ENCODE measurements around the gene DICER1. TPM values are rescaled to one million over a fixed set of nuclear protein-coding genes. Genes with fewer than 3 reads are reported as not detected.
A peak's percentile ranks its signal among the peaks of the same experiment; 100 is the strongest.

The DICER1 gene
- total RNA-seq, 1 experiment from 2014 or later = 27.7 TPM

DNA sequence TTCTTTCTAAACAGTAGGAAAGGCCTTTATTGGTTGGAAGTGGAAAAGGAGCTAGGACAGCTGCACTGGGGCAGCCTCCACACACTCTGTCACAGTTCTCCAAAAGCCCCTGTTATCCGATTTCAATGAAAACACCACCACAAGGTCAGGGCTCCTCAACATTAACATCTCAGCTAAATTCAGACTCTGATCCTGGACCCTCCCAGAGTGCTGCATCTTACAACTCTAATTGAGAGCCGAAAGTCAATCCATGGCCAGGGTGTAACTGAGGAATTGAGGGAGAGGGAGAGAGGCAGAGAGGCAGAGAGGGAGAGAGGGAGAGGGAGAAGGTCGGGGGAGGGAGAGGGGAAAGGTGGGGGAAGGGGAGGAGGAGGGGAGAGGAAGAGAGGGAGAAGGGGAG, 32.1 kb downstream of the DICER1 start:
- DNase-seq (ENCODE audit: low read depth) = no peak

DNA sequence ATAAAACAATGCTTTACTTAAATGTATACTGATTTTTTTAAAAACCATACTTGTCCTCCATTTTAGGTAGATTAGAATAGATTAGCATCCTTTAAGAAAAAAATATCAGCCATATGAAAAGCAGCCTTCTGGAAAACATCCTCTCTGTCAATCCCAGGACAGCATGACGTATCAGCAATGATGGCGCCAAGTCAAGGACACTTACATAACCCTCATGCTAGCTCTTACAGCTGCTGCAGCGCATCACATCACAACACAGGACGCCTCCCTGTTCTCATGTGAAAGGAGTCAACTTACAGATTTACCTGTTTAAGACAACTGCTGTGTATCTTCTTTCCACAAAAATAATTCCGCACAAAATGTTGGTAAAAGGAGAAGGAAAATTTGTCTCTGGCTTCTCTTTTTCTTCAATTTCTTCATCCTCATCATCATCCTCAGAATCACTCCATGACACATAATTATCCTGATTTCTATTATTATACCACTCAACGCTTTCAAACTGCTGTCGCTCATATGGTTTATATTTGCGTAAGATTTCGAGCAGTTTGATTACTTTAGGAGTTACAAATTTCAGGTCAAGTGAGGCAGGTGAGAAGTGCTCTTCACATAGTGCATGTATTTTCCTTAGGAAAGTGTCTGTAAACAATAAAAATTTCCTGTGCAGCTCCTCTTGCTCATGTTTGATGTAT, 33.3 kb downstream of the DICER1 start:
- DNase-seq (ENCODE audit: low read depth) = no peak

DNA sequence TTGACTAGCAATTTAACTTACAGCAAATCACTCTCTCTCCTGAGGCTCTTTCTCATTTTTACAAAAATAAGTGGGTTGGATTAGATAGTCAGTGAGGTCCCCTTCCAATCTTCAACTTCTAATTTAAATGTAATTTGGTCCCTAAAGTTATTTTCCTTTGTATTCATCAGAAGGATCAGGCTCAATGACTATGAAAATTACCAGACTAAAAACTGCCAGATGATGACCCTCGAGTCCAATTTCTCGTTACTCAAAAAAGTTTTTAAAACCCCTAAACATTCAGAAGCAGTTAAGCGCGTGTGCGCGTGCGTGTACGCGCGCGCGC, 34.7 kb downstream of the DICER1 start:
- no peak for DNase-seq (ENCODE audit: low read depth)

DNA sequence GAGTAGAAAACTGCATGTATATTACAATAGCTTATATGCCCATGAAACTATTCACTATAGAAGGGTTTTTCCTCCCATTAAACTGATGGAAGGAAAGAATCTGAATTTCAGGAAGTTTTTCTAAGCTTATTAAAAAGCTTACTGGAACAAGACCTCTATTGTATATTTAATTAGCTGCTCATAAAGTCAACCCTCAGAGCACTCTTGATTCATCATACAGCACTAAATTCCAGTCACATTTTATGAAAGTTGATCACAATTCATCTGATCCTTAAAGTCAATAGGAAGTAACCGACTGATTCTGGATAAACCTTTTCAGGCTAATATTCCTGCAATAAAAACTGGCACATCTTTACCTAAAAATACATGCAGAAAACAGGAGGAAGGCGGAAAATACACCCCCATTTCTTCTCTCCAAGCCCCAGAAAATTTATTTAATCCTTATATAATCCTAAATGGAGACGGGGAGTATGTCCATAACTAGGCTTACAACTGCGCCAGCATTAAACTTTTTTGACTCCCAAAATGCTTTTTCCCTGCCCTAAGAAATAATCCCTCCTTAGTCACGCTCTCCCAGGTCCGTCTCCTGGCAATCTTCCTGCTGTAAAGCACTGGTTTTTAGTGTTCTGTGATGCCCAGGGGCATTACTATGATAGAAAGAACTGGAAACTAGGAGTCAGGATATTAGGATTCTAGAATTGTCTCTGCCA, 35.3 kb downstream of the DICER1 start:
- DNase-seq (ENCODE audit: low read depth) = no peak

DNA sequence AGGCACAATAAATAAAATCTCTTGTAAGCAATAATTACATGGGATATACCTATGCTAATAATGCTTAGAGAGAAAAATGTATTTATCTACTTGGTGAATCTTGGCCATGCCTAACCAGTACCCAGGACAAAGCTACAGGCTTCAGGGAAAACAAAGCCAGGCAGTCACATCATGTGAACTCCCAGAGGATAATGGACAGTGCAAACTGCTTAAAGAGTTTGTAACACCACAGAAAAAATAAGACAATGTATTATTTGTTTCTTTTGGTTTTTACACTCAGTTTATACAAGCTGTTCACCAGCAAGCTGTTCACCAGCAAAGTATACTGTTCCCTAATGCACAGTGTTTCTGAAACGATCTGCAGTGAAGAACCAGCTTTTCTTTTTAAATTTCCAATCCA, 38.0 kb downstream of the DICER1 start:
- no peak for DNase-seq (ENCODE audit: low read depth)

DNA sequence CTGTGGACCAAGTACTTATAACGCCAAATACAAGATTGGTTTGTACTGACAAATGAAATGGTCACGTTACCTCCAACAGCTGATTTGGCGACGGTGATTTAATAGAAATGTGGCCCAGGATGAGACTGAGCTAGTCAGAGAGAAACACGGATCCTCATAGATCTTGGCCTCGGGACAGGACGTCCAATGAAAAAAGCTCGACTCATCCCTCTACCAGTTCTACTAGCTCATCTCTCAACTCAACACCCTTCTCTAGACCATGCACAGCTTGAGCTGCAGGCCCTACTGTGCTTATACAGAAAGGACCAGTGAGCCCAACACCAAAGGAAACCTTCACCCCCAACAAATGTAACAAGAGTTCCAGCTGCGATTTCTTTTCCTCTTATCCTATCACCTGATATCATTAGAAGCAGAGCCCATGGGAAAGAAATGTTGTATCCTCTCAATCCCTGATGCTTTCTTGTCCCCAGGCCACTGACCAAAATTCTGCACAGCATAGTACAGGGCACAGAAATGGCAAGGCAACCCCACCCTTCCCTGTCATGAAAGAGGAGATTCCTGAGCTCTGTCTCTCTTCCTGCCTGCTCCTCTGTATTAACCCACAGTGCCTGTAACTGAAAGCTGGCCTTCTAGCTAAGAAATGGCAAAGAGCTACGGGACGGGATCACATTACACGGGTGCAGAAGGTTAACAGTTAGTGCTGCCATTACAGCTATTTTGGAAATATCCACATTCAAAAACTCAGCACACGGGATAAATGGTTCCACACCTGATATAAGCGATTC, 39.2 kb downstream of the DICER1 start:
- DNase-seq (ENCODE audit: low read depth) = no peak

DNA sequence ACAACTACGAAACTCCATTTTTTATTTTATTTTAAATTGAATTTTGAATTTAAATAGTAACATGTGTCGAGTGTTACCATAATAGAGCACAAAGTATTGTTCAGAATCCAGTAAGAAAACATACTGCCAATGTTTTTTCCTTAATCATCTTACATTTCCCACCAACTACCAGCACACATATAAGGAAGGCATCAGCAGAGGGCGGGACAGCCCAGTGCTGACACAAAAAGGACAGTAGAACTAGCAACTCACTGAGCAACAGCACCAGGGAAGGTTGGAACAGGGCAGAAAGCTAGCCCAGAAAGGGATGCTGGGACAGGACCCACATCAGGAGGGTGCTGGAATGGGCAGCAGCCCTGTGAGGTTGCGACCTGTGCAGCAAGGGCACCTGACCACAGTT, 43.9 kb downstream of the DICER1 start:
- no peak for DNase-seq (ENCODE audit: low read depth)

DNA sequence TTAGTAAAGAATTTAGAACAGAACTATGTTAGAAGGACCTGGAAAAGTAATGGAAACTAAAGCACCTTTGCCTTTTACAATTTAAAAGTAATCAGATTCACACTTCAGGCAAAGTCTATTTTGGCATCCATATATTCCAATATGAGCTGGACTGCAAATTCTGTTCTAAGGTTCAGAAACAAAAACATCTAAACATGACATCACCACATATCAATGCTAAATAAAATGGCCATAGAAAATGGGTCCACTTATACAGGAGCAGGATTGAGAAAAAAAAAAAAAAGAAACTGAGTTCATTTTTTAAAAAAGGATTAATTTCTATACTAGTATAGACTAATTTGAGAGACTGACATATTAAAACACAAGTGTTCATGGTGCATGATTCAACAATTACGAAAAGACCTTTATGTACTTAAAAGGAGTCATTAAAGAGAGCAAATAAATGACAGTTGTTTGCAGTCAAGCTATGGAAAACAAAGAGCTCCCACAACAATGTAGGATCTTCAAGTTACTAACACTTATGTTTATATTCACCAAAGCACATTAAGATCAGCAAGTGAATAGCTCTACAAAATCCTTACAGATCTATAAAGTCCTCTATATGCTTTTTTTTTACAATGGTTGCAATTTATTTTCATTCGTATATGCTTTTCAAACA, 45.7 kb downstream of the DICER1 start:
- DNase-seq (ENCODE audit: low read depth) = no peak

DNA sequence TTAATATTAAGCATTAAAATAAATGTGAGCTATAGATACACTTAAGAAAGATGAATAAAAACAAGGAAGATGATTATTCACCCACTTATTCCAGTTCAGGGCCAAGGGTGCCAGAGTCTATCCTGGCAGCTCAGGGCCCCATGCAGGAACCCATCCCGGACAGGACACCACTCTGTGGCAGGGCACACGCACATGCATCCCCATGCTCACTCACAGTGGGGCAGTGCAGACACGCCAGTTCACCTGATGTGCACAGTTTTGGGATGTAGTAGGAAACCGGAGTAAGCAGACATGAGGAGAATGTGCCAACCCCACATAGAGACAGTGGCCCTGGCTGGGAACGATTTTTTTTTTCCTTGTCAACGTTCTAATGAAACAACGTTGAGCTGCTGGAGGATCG, 47.2 kb downstream of the DICER1 start:
- DNase-seq (ENCODE audit: low read depth) = no peak

DNA sequence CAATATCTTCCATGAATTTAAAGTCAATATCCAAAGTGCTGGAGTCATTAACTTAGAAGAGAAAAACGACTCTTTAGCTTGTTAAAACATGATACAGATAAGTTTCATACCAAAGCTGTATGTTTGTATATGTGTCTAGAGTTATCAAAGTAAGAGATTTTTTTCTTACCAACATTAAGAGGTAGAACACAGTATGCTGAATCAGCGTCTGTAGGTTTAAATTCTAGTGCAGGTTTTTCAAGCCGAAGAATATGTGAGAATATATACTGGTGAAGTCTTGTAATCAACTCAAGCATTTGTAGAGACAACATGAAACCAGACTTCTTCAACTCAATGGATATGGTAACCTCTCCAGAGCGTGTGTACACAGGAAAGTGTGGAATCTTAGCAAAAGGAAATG, 49.6 kb downstream of the DICER1 start:
- no peak for DNase-seq (ENCODE audit: low read depth)

DNA sequence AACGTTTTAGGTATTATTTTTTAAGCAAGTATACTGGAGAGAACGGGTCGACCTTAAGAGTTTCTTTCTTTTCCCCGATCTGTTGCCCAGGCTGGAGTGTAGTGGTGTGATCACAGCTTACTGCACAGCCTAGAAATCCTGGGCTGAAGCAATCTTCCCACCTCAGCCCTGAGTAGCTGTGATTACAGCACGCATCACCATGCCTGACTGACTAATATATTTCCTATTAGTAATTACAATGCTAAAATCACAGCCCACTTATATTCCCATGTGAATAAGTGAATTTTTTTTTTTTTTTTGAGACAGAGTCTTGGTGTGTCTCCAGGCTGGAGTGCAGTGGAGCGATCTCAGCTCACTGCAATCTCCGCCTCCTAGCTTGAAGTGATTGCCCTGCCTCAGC, 50.4 kb downstream of the DICER1 start:
- peak; percentile 54 for DNase-seq (ENCODE audit: low read depth)

DNA sequence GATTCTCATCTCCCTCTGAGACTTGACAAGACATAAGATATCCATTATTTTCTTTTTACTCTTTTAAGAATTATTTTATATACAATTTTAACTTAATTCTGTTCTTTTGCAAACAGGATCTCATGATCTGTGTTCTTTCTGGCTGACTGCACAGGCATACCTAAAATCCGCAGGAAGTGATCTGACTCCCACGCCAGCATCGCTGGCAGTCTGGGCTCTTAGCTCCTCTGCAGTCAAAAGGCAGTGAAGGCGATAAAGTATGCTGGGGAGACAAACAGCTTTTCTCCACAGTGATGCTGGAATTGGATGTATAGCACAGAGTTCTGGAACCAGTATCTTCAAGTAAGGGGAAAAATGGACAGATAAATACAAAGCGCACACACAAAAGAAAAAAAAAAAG, 52.4 kb downstream of the DICER1 start:
- no peak for DNase-seq (ENCODE audit: low read depth)

DNA sequence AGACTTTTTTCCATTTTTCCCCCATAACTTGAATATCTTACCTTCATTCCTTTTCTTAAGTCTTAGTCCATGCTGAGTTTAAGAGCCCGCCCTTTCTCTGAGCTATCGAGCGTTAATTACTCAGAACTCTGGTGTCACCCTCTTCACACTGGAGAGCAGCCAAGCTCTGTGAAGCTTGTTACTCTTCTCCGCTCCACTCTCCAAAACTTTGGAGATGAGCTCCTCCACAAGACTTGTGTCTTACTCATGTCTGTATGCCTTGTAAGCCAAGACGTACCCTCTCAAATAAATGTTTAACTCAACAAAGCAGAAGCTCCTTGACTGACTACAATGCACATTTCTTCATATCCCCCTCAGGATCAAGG, 54.7 kb downstream of the DICER1 start:
- DNase-seq (ENCODE audit: low read depth) = no peak

DNA sequence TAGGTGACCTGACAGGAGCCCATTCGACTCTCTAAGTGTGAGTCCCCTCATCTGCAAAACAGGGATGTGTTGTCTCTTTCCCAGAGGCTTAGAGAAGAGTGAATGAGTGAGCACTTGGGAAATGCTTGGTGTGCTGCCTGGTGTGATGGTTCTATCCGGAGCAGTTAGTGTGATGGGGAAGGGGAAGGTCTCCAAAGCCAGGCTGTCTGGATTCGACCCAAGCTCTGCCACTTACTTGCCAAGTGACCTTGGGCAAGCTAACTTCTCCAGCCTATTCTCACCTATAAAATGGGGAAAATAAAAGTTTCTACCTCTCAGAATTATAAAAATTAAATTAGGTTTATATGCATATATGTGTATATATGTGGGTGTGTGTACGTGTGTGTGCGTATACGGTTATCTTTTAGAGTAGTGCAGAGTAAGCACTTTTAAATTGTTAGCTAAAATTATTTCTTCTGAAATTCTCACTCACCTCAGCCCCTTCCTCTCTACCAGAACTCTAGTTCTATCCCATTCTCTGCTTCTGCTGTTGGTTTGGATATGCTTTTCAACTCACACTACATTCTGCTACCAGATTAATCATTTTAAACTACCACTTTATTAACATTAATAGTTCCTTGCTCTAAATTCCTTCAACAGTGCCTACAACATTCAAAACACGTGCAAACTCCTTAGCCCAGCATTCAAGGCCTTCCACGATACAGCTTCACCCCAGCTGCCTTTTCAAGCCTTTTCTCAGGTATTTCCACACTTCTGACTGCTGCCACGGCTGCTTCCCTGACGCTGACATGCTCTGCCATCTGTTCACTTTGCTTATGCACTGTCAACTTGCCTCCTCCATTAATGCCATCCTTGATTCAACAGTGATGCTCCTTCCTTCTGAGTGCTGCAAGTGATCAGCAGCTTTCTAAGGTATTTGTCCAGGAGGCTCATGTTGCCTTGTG, 55.3 kb downstream of the DICER1 start:
- DNase-seq (ENCODE audit: low read depth) = no peak

DNA sequence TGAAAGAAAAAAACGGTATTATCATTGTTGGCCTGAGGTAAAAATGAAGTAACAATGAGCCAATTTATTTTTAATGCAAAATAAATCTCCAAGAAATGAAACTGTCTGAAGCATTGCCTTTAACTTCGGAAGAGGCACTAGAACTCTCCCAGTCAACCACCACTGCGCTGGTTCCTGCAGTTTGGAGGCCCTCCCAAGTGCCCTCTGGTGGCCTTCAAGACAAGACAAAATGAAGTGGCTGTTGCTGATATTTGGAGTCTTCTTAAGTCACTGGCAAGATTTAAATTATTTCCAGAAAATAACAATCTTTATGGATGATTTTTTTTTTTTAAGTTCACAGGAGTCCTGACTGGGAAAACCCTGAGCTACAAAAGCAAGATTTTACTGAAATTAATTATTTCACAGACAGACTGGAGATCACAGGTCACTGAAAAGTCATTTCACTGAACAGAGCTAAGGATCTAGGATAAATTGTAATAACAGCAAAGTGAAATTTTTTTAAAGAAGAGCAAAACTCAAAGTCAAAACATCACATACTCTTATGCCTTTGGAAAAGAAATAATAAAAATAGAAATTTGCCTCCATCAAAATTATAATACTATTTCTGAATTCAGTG, 58.2 kb downstream of the DICER1 start:
- peak; percentile 52 for DNase-seq (ENCODE audit: low read depth)

DNA sequence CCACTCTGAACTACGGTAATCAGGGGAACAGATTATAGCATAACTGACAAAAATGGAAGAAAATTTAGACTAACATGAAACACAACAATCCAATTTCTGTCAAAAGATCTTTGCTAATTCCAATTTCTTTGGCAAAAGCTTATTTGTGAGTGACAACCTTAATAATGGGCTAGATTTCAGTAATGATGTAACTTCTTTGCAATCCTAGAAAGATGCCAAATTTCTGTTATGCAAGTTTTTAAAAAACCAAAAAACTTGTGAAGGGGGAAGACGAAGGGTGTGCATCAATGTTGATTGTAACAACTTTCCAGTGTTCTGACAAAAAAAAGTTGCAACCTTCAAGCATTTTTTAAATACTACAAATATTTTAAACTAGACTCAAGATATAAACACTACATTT, 59.9 kb downstream of the DICER1 start:
- no peak for DNase-seq (ENCODE audit: low read depth)

DNA sequence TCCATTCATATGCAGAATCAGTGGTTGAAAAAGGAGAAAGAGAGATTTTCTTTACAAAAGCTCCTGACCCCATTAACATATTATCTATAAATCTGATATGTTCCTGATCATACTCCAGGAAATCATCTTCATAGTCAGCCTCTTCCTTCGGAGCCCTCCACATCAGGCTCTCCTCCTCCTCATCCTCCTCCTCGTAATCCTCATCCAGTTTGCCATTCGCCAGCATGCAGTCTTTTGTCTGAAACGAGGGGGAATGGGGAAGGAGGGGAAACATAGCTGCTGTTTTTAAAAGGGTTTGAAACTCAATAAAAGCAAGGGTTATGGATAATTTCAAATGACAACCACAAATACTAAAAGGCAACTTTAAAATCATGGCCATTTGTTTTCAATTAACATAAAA, 60.9 kb downstream of the DICER1 start:
- no peak for DNase-seq (ENCODE audit: low read depth)

DNA sequence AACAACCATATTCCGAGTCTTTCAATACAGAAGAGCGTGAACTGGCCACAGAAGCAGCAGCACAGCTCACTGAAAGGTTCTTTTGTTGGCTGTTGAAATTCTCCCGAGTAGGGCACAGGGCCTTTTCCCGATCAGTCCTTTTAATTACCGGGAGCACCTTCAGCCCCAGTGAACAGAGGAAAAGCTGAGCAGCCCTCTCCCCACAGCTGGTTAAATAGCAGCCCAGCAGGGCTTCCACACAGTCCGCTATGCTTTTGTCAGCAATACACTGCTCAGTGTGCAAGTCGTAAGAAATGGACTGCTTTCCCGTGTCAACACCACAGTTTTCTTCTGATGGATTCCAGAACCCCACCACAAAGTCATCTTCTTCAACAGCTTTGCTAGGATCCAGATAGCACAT, 61.3 kb downstream of the DICER1 start:
- no peak for DNase-seq (ENCODE audit: low read depth)

DNA sequence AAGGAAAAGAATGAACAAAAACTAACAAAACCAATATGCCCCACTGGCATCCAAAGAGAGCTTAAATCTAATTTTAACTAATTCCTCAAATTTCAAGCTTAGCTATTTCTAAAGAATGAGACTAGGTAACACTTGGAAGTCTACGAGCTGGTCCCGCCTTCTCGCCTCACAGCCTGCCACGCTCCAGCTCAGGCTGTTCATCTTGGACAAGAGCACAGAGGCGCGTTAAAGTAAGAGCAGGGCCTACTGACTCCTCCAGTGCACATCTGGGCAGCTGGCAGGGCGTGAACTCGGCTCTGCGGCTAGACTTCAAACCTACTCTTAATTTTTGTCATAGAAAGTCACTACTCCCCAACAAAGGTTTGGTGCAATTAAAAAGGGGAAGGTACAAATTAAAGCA, 64.6 kb downstream of the DICER1 start:
- no peak for DNase-seq (ENCODE audit: low read depth)

DNA sequence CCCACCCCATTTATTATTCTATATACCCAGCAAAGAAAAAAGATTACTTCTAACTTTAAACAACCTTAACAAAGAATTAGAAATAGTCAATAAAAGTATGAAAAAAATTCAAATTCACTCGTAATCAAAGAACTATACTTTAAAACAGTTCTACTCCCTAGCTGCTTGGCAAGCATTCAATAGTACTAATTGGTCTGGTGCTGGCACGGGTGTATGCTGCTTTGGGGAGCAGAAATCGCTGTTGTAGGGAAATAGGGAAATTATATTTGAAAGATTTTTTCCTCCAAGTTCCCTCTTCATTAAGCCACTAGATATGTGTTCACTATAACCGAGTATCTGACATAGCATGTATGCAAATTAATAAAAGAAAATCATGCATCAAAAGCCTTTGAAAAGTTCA, 65.7 kb downstream of the DICER1 start:
- no peak for DNase-seq (ENCODE audit: low read depth)

DNA sequence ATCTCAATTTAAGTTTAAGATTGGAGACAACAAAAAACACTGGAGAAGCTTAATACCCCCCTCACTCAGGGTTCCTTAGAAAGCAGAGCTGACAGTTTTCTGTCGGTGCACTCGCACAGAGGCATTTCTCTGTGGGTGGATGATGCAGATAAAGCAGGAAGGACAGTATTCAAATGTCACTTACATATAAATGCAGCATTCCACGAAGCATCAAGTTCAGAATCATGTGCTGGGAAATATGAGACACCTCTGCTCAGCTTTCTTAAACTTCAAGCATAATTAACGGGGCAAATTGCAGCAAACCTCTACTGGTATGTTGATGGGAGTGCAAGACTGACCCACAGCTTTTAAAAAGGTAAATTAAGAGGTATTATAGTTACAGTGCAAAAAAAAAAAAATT, 68.7 kb downstream of the DICER1 start:
- no peak for DNase-seq (ENCODE audit: low read depth)
